ENCODE measurements around the gene TLL2. TPM values are rescaled to one million over a fixed set of nuclear protein-coding genes. Genes with fewer than 3 reads are reported as not detected.

The TLL2 gene
- total and polyA plus RNA-seq, 4 donors, result 0.07 to 0.23 (median 0.10) TPM

GRCh38 chr10:96532523-96532922 is 18.8 kb upstream of the TLL2 start:
- Histone ChIP-seq H3K9me3 (ENCODE audit: control insufficient read depth in 4 of 4, insufficient read depth in 3 of 4, low read length in 3 of 4) (no peaks in the 10 kb centered on the region), H3K36me3 (ENCODE audit: control insufficient read depth in 4 of 4, insufficient read depth in 4 of 4, low read length in 4 of 4) (peaks cover 10 to 23% (median 14%) of the 10 kb centered on the region in 4 donors), H3K27ac (ENCODE audit: low read depth in 1 of 2, low read length in 1 of 2) (no peak overlapping the region)

GRCh38 chr10:96529634-96530279 is 16.0 kb upstream of the TLL2 start:
- ATAC-seq (ENCODE audit: insufficient read depth, low FRiP score), result no peak
- DNase-seq, result no peak
- Histone ChIP-seq H3K9me3 (ENCODE audit: control insufficient read depth in 4 of 4, insufficient read depth in 3 of 4, low read length in 3 of 4) (no peaks in the 10 kb centered on the region), H3K27me3 (ENCODE audit: control insufficient read depth in 3 of 3, insufficient read depth in 3 of 3, low read length in 2 of 3) (no peaks in the 10 kb centered on the region), H3K4me3 (no peak overlapping the region), H3K9ac (ENCODE audit: insufficient read depth in 1 of 2, low read length in 2 of 2) (no peak overlapping the region), H3K27ac (ENCODE audit: low read depth in 1 of 2, low read length in 1 of 2) (peak overlapping the region in 1 of 2 donors; percentile 33), H3K4me1 (ENCODE audit: control insufficient read depth in 5 of 5, insufficient read depth in 5 of 5, low read length in 5 of 5) (peaks cover 0 to 14% (median 0%) of the 10 kb centered on the region in 5 donors), H3K36me3 (ENCODE audit: control insufficient read depth in 4 of 4, insufficient read depth in 4 of 4, low read length in 4 of 4) (peaks cover 16 to 35% (median 24%) of the 10 kb centered on the region in 4 donors)
- WGBS, 2 donors, result 77 to 89% methylated on average over 6 of the region's 6 CpGs
- no peak for TF ChIP-seq CTCF (IDR thresholded peaks at IDR 0.05; ENCODE audit: control extremely low read depth, extremely low read depth)

More at GRCh38 chr10:96532523-96532922, 18.8 kb upstream of the TLL2 start:
- 71 to 87% methylated on average over 1 of the region's 1 CpG for WGBS, 2 donors
- H3K9ac ChIP-seq (ENCODE audit: insufficient read depth in 1 of 2, low read length in 2 of 2), result no peak overlapping the region
- H3K4me3 ChIP-seq, result no peak overlapping the region
- ATAC-seq (ENCODE audit: insufficient read depth, low FRiP score) (no peak), DNase-seq (peak in 2 of 3 donors; percentile 19 to 56)
- no peaks in the 10 kb centered on the region for H3K27me3 ChIP-seq (ENCODE audit: control insufficient read depth in 3 of 3, insufficient read depth in 3 of 3, low read length in 2 of 3)
- TF ChIP-seq CTCF (IDR thresholded peaks at IDR 0.05; ENCODE audit: control extremely low read depth, extremely low read depth), result no peak
- peaks cover 0 to 10% (median 0%) of the 10 kb centered on the region in 5 donors for H3K4me1 ChIP-seq (ENCODE audit: control insufficient read depth in 5 of 5, insufficient read depth in 5 of 5, low read length in 5 of 5)

GRCh38 chr10:96524741-96525140 is 11.0 kb upstream of the TLL2 start:
- Histone ChIP-seq H3K9me3 (ENCODE audit: control insufficient read depth in 4 of 4, insufficient read depth in 3 of 4, low read length in 3 of 4) (no peaks in the 10 kb centered on the region), H3K36me3 (ENCODE audit: control insufficient read depth in 4 of 4, insufficient read depth in 4 of 4, low read length in 4 of 4) (peaks cover 11 to 30% (median 28%) of the 10 kb centered on the region in 4 donors), H3K27ac (ENCODE audit: low read depth in 1 of 2, low read length in 1 of 2) (no peak overlapping the region), H3K4me1 (ENCODE audit: control insufficient read depth in 5 of 5, insufficient read depth in 5 of 5, low read length in 5 of 5) (peaks cover 0 to 12% (median 0%) of the 10 kb centered on the region in 5 donors), H3K4me3 (no peak overlapping the region), H3K9ac (ENCODE audit: insufficient read depth in 1 of 2, low read length in 2 of 2) (no peak overlapping the region), H3K27me3 (ENCODE audit: control insufficient read depth in 3 of 3, insufficient read depth in 3 of 3, low read length in 2 of 3) (no peaks in the 10 kb centered on the region)
- peak in 1 of 3 donors; percentile 42 for DNase-seq
- no peak for ATAC-seq (ENCODE audit: insufficient read depth, low FRiP score)
- 81 to 100% methylated on average over 1 of the region's 1 CpG for WGBS, 2 donors
- TF ChIP-seq CTCF (IDR thresholded peaks at IDR 0.05; ENCODE audit: control extremely low read depth, extremely low read depth), result no peak

All from lung (tissue), 12 donors.